GM23338 (cell line): ENCODE data around the gene NRIP1.

Experiments
- CREB1 ChIP-seq: fragments of 250-450 bp; sonication (Bioruptor Pico); IDR thresholded peaks from 2 replicates; pipeline ENCODE4 v1.5.0; 2020; ENCODE audit warnings: low read depth, mild to moderate bottlenecking, moderate library complexity
- EZH2 ChIP-seq: fragments of 200-600 bp; sonication (generic); IDR thresholded peaks from one replicate; pipeline ENCODE4 v1.8.0; 2017; ENCODE audit warnings: antibody characterized with exemption, mild to moderate bottlenecking, low read depth; ENCODE audit not compliant: unreplicated experiment
- EZH2phosphoT487 ChIP-seq: fragments of 200-600 bp; sonication (generic); IDR thresholded peaks from one replicate; pipeline ENCODE4 v1.8.1; 2018; ENCODE audit warnings: antibody characterized with exemption; ENCODE audit not compliant: unreplicated experiment
- JUNB ChIP-seq: IDR thresholded peaks from one replicate; pipeline ENCODE4 v1.6.1; 2016; ENCODE audit warnings: antibody characterized with exemption; ENCODE audit not compliant: unreplicated experiment
- POLR2AphosphoS5 ChIP-seq: IDR thresholded peaks from 2 replicates; pipeline ENCODE4 v1.6.1; 2016; ENCODE audit warnings: antibody characterized with exemption, low read depth
- REST ChIP-seq: IDR thresholded peaks from one replicate; pipeline ENCODE4 v1.6.1; 2018; ENCODE audit warnings: antibody characterized with exemption; ENCODE audit not compliant: unreplicated experiment
- ZNF114 ChIP-seq: fragments of 250-450 bp; sonication (Bioruptor Pico); IDR thresholded peaks from 2 replicates; pipeline ENCODE4 v1.5.0; 2020; ENCODE audit warnings: mild to moderate bottlenecking, moderate library complexity
- ZNF331 ChIP-seq: fragments of 250-450 bp; sonication (Bioruptor Pico); IDR thresholded peaks from 2 replicates; pipeline ENCODE4 v1.5.0; 2020; ENCODE audit warnings: low read depth, mild to moderate bottlenecking, moderate library complexity
- TF ChIP-seq, protein P1 (sequence below), 2 experiments: fragments of 200-600 bp in 1 of 2; sonication (generic) in 1 of 2; conservative IDR thresholded peaks; 2 replicates each; pipeline versions ENCODE4 v1.5.1 to v1.6.1; 2016 to 2017; ENCODE audit warnings: antibody characterized with exemption in 2 of 2, low read depth in 2 of 2, mild to moderate bottlenecking in 2 of 2, moderate library complexity in 1 of 2

DNA sequence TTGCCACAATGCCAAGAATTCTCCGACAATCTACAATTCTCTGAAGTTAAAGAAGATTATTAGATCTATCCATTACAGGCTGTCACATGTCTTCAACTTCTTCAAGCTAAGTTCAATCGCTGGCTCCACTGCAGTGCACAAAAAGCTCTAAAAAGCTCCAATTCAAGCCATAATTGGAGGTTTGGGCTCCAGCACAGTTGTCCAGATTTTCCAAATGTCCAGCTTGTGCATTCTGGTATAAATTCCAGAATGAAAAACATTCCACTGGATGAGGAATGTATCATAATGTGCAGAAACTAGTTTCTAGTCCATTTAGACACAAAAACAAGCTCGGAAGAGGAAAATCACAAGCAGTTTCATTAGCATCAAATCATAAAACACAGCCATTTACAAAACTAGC, 138.6 kb downstream of the NRIP1 start:
- TF ChIP-seq, protein P1, sequence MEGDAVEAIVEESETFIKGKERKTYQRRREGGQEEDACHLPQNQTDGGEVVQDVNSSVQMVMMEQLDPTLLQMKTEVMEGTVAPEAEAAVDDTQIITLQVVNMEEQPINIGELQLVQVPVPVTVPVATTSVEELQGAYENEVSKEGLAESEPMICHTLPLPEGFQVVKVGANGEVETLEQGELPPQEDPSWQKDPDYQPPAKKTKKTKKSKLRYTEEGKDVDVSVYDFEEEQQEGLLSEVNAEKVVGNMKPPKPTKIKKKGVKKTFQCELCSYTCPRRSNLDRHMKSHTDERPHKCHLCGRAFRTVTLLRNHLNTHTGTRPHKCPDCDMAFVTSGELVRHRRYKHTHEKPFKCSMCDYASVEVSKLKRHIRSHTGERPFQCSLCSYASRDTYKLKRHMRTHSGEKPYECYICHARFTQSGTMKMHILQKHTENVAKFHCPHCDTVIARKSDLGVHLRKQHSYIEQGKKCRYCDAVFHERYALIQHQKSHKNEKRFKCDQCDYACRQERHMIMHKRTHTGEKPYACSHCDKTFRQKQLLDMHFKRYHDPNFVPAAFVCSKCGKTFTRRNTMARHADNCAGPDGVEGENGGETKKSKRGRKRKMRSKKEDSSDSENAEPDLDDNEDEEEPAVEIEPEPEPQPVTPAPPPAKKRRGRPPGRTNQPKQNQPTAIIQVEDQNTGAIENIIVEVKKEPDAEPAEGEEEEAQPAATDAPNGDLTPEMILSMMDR (conservative IDR thresholded peaks at IDR 0.05; ENCODE audit: low read depth in 2 of 2), result no peak
- TF ChIP-seq POLR2AphosphoS5 (no peak), EZH2 (no peak), CREB1 (CRISPR knock-in tag) (no peak), EZH2phosphoT487 (no peak), REST (no peak), JUNB (no peak), ZNF114 (CRISPR knock-in tag) (no peak), ZNF331 (CRISPR knock-in tag) (no peak)
